ENCODE results near the gene OR4C3. TPM values are rescaled to one million over a fixed set of nuclear protein-coding genes. Genes with fewer than 3 reads are reported as not detected.
"Not testable (repeated sequence)": the region's sequence is repeated elsewhere in the genome, so short reads cannot be mapped to it uniquely, and the experiment has no call there.

OR4C3 gene
- polyA plus RNA-seq (ENCODE audit: insufficient read length) = not detected
- long read RNA-seq, donor 1 = 0 reads
- long read RNA-seq, donor 2 = 0 reads
- long read RNA-seq, donor 3 = 0 reads
- long read RNA-seq, donor 4 = 0 reads
- long read RNA-seq, donor 5 = 0 reads
- long read RNA-seq, donor 6 = 0 reads
- long read RNA-seq, donor 7 = 0 reads
- long read RNA-seq, donor 8 = 0 reads

- DNase-seq = not testable (repeated sequence)
These were observed at the start of gene OR4C3 for GRCh38 chr11:48324620-48325019. OR4C3 (plus strand) TSS chr11:48324920; CDS start chr11:48325022, 102 bp downstream.

- DNase-seq = no peak
These were observed 18.8 kb upstream of the OR4C3 start, which contains the start of gene OR4S1 for GRCh38 chr11:48305923-48306322. OR4S1 (plus strand) TSS chr11:48306223; CDS start chr11:48306223, 0 bp downstream.

- peak; percentile 47 for DNase-seq
These were observed 16.8 kb upstream of the OR4C3 start for GRCh38 chr11:48307760-48308386.

GRCh38 chr11:48313590-48313989, 11.1 kb upstream of the OR4C3 start:
- DNase-seq = not testable (repeated sequence)

GRCh38 chr11:48319813-48320212, 4.9 kb upstream of the OR4C3 start:
- not testable (repeated sequence) for DNase-seq

GRCh38 chr11:48341466-48341865, 16.7 kb downstream of the OR4C3 start:
- no peak for DNase-seq

GRCh38 chr11:48342505-48342904, 17.8 kb downstream of the OR4C3 start:
- DNase-seq = not testable (repeated sequence)

- DNase-seq = not testable (repeated sequence)
These were observed 21.6 kb downstream of the OR4C3 start for GRCh38 chr11:48346286-48346685.

GRCh38 chr11:48354013-48354412, 29.3 kb downstream of the OR4C3 start:
- DNase-seq = no peak

- no peak for DNase-seq
These were observed 30.0 kb downstream of the OR4C3 start for GRCh38 chr11:48354677-48355076.

GRCh38 chr11:48361289-48361688, 36.6 kb downstream of the OR4C3 start:
- not testable (repeated sequence) for DNase-seq

- DNase-seq = no peak
These were observed 41.6 kb downstream of the OR4C3 start, which contains the start of gene OR4C5 for GRCh38 chr11:48366365-48366764. OR4C5 (minus strand) TSS chr11:48366465; CDS start chr11:48366465, 0 bp downstream.

Other genes starting within 250 kb of the OR4C3 start
- not detected for gene OR4B1, start 108.1 kb upstream of the OR4C3 start, polyA plus RNA-seq (ENCODE audit: insufficient read length)
- gene OR4X2, start 79.8 kb upstream of the OR4C3 start, polyA plus RNA-seq (ENCODE audit: insufficient read length) = not detected
- not detected for gene OR4X1, start 61.1 kb upstream of the OR4C3 start, polyA plus RNA-seq (ENCODE audit: insufficient read length)
- gene OR4S1, start 18.7 kb upstream of the OR4C3 start, polyA plus RNA-seq (ENCODE audit: insufficient read length) = not detected
- not detected for gene OR4C5, start 41.5 kb downstream of the OR4C3 start, polyA plus RNA-seq (ENCODE audit: insufficient read length)
- gene OR4A47, start 163.9 kb downstream of the OR4C3 start, polyA plus RNA-seq (ENCODE audit: insufficient read length) = not detected